ENCODE data around the gene OR2L2.
"Not testable (repeated sequence)": the region's sequence is repeated elsewhere in the genome, so short reads cannot be mapped to it uniquely, and the experiment has no call there.

Gene OR2L2

DNA sequence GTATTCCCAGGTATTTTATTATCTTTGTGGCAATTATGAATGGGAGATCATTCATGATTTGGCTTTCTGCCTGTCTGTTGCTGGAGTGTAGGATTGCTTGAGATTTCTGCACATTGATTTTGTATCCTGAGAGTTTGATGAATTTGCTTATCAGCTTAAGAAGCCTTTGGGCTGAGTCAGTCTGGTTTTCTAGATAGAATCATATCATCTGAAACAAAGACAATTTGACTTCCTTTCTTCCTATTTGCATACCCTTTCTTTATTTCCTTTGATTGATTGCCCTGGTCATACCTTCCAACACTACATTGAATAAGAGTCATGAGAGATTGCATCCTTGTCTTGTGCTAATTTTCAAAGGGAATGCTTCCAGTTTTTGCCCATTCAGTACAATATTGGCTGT, 24.8 kb downstream of the OR2L2 start:
- no peaks in the 10 kb centered on the region for H3K27me3 ChIP-seq (ENCODE audit: control insufficient read depth, insufficient read depth, low read length)
- H3K9me3 ChIP-seq (ENCODE audit: control insufficient read depth, insufficient read depth, low read depth, low read length) = peaks cover 21% of the 10 kb centered on the region
- H3K27ac ChIP-seq (ENCODE audit: low read depth, low read length) = no peak overlapping the region
- no peak overlapping the region for H3K9ac ChIP-seq (ENCODE audit: low read length)
- H3K4me3 ChIP-seq (ENCODE audit: low read depth, low read length) = no peak overlapping the region
- H3K36me3 ChIP-seq (ENCODE audit: control insufficient read depth, insufficient read depth, low read length) = no peaks in the 10 kb centered on the region
- no peaks in the 10 kb centered on the region for H3K4me1 ChIP-seq (ENCODE audit: control insufficient read depth, insufficient read depth, low read length)

DNA sequence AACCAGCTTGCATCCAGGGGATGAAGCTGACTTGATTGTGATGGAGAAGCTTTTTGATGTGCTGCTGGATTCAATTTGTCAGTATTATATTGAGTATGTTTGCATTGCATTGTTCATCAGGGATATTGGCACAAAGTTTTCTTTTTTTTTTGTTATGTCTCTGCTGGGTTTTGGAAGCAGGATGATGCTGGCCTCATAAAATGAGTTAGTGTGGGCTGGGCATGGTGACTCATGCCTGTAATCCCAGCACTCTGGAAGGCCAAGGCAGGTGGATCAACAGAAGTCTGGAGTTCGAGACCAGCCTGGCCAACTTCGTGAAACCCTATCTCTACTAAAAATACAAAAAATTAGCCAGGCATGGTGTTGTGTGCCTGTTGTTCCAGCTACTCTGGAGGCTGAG, 25.4 kb downstream of the OR2L2 start:
- Histone ChIP-seq H3K27me3 (ENCODE audit: control insufficient read depth, insufficient read depth, low read length) (no peaks in the 10 kb centered on the region), H3K36me3 (ENCODE audit: control insufficient read depth, insufficient read depth, low read length) (no peaks in the 10 kb centered on the region), H3K4me1 (ENCODE audit: control insufficient read depth, insufficient read depth, low read length) (no peaks in the 10 kb centered on the region), H3K9me3 (ENCODE audit: control insufficient read depth, insufficient read depth, low read depth, low read length) (peaks cover 19% of the 10 kb centered on the region), H3K27ac (ENCODE audit: low read depth, low read length) (no peak overlapping the region), H3K9ac (ENCODE audit: low read length) (no peak overlapping the region), H3K4me3 (ENCODE audit: low read depth, low read length) (no peak overlapping the region)

GRCh38 chr1:248065071-248065470, 35.2 kb downstream of the OR2L2 start:
- no peaks in the 10 kb centered on the region for H3K4me1 ChIP-seq (ENCODE audit: control insufficient read depth, insufficient read depth, low read length)
- H3K9me3 ChIP-seq (ENCODE audit: control insufficient read depth, insufficient read depth, low read depth, low read length) = peaks cover 22% of the 10 kb centered on the region; the same call in 1 of the 2 replicates
- no peak overlapping the region for H3K27ac ChIP-seq (ENCODE audit: low read depth, low read length)
- H3K36me3 ChIP-seq (ENCODE audit: control insufficient read depth, insufficient read depth, low read length) = no peaks in the 10 kb centered on the region
- H3K27me3 ChIP-seq (ENCODE audit: control insufficient read depth, insufficient read depth, low read length) = no peaks in the 10 kb centered on the region
- H3K9ac ChIP-seq (ENCODE audit: low read length) = no peak overlapping the region
- H3K4me3 ChIP-seq (ENCODE audit: low read depth, low read length) = no peak overlapping the region

- Histone ChIP-seq H3K27ac (ENCODE audit: low read depth, low read length) (no peak overlapping the region), H3K4me1 (ENCODE audit: control insufficient read depth, insufficient read depth, low read length) (no peaks in the 10 kb centered on the region), H3K36me3 (ENCODE audit: control insufficient read depth, insufficient read depth, low read length) (no peaks in the 10 kb centered on the region), H3K9ac (ENCODE audit: low read length) (no peak overlapping the region), H3K4me3 (ENCODE audit: low read depth, low read length) (no peak overlapping the region), H3K9me3 (ENCODE audit: control insufficient read depth, insufficient read depth, low read depth, low read length) (peaks cover 22% of the 10 kb centered on the region; the same call in 1 of the 2 replicates), H3K27me3 (ENCODE audit: control insufficient read depth, insufficient read depth, low read length) (no peaks in the 10 kb centered on the region)
Observed at GRCh38 chr1:248065604-248066003, 35.7 kb downstream of the OR2L2 start.

DNA sequence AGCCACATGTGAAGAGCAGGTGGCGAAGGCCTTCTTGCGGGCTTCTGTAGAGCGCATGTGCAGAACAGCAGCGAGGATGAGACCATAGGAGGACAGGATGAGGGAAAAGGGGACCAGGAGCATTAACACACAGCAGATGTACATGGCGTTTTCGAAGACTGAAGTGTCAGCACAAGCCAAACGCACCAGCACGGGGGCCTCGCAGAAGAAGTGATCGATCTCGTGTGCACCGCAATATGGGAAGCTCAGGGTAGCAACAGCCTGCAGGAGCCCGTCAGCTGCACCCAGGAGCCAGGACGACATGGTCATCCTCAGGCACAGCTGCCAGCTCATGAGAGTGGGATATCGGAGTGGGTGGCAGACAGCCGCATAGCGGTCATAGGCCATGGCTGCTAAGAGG, 54.0 kb downstream of the OR2L2 start:
- H3K27me3 ChIP-seq (ENCODE audit: control insufficient read depth, insufficient read depth, low read length); H3K9ac ChIP-seq (ENCODE audit: low read length): not testable (repeated sequence)
- H3K9me3 ChIP-seq (ENCODE audit: control insufficient read depth, insufficient read depth, low read depth, low read length) = peaks cover 21% of the 10 kb centered on the region; the same call in 1 of the 2 replicates

More for the DNA sequence above, 54.0 kb downstream of the OR2L2 start:
- not testable (repeated sequence) for H3K36me3 ChIP-seq (ENCODE audit: control insufficient read depth, insufficient read depth, low read length); H3K4me3 ChIP-seq (ENCODE audit: low read depth, low read length); H3K27ac ChIP-seq (ENCODE audit: low read depth, low read length); H3K4me1 ChIP-seq (ENCODE audit: control insufficient read depth, insufficient read depth, low read length)
